ENCODE measurements around the gene MAN2A1.
"Not testable (repeated sequence)": the region's sequence is repeated elsewhere in the genome, so short reads cannot be mapped to it uniquely, and the experiment has no call there.

MAN2A1 gene

DNA sequence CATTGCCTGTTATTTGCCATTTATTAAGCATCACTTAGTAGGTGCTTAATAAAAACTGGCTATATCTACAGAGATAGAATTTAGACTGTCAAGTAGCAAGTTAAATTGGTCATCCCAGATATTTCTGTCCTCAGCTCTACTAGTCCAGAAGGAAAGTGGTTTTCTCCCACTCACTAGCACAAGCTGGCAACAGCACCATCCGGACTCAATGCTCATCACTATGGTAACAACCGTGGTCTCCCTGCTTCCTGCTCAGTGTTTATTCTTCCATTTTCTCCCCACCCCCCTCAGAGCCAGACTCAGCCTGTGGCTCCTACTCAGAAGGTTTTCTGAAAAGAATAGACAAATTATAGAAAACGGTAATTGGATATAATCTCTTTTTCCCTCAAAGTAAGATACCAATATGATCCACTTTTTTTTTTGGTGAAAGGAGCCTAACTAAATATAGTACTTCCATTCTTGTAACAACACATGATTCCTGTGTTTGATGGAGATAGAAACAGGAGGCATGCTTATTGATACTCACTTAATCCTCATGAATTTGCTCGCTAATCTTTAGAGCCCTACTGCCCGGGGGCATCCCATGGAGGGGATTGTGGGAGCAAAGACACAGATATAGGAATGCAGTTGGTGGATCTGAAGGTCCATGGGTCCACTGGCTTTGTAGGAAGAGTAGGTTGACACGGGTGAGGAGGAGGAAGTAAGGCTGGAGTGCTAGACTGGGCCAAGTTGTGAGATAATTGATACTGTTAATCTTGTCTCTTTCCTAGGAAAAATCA is 191.4 kb downstream of the MAN2A1 start:
- Mint-ChIP-seq H3K4me1 (ENCODE audit: low read depth) (peaks cover 22% of the 10 kb centered on the region), H3K27me3 (ENCODE audit: low read depth) (no peaks in the 10 kb centered on the region), H3K36me3 (ENCODE audit: low read depth) (peaks cover 3% of the 10 kb centered on the region), H3K27ac (no peak overlapping the region), H3K9me3 (peaks cover 8% of the 10 kb centered on the region), H3K4me3 (no peak overlapping the region)

DNA sequence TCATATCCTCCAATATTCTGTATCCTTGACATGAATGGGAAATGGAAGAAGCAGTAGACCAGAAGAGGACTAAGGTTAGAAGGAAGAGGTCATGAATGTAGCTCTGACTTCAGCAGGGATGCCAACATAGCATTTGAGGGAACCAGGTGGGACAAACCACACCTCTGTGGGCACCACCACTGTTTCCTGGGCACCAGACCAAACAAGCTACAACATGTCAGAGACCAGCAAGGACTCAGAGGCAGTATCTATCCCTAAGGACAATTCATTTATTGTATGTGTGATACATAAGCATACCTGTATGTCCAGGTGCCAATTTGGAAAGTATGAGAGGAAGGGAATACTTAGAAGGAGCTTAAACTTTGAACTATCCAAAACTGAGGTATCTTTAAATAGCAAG is 192.8 kb downstream of the MAN2A1 start:
- Mint-ChIP-seq H3K9me3 (peaks cover 8% of the 10 kb centered on the region), H3K27ac (no peak overlapping the region), H3K36me3 (ENCODE audit: low read depth) (peaks cover 3% of the 10 kb centered on the region), H3K27me3 (ENCODE audit: low read depth) (no peaks in the 10 kb centered on the region), H3K4me1 (ENCODE audit: low read depth) (peaks cover 13% of the 10 kb centered on the region), H3K4me3 (no peak overlapping the region)

DNA sequence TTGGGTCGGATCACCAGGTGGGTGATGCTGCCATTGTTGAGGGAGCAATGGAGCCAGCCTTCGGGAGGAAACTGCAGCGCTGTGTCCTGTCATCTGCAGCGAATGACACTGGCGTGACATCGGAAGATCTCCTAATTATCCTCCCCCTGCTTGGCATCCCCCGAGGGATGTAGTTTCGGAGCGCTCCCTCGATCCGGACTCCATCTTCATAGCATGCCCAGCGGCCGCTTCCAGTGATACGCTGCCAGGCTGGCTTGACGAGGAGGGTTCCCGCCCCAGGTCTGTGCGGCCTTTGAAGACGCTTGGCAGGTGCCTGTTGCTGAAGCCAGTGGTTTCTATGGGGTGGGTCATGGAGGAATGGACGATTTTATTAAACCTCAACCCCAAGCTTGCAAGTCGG is 194.9 kb downstream of the MAN2A1 start:
- Mint-ChIP-seq H3K27ac (no peak overlapping the region), H3K9me3 (peaks cover 8% of the 10 kb centered on the region), H3K4me3 (no peak overlapping the region), H3K4me1 (ENCODE audit: low read depth) (peaks cover 13% of the 10 kb centered on the region), H3K36me3 (ENCODE audit: low read depth) (peaks cover 3% of the 10 kb centered on the region), H3K27me3 (ENCODE audit: low read depth) (no peaks in the 10 kb centered on the region)

DNA sequence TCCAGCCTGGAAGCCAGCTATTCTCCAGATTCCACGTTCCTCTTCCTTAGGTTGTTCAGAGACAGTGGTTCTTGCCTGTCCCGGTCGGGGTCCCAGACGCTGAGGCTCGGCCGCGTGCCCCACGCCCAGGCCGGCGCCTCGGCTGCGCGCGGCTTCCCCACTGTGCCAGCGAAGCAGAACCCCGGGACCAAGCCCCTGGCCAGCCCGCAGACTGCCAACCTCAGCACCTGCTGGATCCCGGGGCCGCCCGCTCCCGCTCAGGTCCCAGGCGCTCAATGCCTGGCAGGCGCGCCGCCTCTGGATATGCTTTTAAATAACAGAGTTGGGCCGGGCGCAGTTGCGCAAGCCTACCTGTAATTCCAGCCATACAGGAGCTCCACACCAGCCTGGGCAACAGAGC is 195.5 kb downstream of the MAN2A1 start:
- Mint-ChIP-seq H3K36me3 (ENCODE audit: low read depth) (peaks cover 3% of the 10 kb centered on the region), H3K27me3 (ENCODE audit: low read depth) (no peaks in the 10 kb centered on the region), H3K27ac (no peak overlapping the region), H3K4me3 (no peak overlapping the region), H3K4me1 (ENCODE audit: low read depth) (peaks cover 13% of the 10 kb centered on the region), H3K9me3 (peaks cover 8% of the 10 kb centered on the region)

DNA sequence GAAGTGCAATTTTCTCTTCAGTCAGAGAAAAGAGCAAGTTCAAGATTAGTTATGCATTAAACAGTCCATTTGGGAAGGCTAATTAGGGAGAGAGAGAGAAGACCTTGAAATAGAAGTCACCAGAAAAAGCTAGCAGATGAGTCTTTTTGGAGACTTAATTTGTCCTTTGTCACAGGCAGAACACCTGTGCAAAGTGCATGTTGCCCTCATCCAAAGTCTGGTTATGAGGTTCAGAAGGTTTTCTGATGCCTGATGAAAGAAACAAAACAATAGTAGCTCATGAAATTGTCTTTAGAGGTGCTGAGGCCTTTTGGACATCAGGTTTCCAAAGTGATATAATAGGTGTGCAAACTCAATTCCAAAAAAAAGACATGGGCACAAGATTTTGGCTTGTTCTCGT is 199.3 kb downstream of the MAN2A1 start:
- Mint-ChIP-seq H3K4me1 (ENCODE audit: low read depth) (no peaks in the 10 kb centered on the region), H3K27ac (no peak overlapping the region), H3K9me3 (peaks cover 13% of the 10 kb centered on the region), H3K27me3 (ENCODE audit: low read depth) (no peaks in the 10 kb centered on the region), H3K4me3 (no peak overlapping the region), H3K36me3 (ENCODE audit: low read depth) (peaks cover 5% of the 10 kb centered on the region)

DNA sequence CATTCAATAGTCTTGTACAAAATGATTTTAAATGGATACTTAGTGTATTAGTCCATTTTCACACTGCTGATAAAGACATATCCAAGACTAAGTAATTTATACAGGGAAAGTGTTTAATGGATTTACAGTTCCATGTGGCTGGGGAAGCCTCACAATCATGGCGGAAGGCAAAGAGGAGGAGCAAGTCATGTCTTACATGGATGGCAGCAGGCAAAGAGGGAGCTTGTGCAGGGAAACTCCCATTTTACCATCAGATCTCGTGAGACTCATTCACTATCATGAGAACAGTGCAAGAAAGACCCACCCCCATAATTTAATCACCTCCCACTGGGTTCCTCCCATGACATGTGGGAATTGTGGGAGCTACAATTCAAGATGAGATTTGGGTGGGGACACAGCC is 203.5 kb downstream of the MAN2A1 start:
- H3K4me3 Mint-ChIP-seq; H3K4me1 Mint-ChIP-seq (ENCODE audit: low read depth); H3K27me3 Mint-ChIP-seq (ENCODE audit: low read depth); H3K27ac Mint-ChIP-seq; H3K36me3 Mint-ChIP-seq (ENCODE audit: low read depth): not testable (repeated sequence)
- H3K9me3 Mint-ChIP-seq, result peaks cover 13% of the 10 kb centered on the region

DNA sequence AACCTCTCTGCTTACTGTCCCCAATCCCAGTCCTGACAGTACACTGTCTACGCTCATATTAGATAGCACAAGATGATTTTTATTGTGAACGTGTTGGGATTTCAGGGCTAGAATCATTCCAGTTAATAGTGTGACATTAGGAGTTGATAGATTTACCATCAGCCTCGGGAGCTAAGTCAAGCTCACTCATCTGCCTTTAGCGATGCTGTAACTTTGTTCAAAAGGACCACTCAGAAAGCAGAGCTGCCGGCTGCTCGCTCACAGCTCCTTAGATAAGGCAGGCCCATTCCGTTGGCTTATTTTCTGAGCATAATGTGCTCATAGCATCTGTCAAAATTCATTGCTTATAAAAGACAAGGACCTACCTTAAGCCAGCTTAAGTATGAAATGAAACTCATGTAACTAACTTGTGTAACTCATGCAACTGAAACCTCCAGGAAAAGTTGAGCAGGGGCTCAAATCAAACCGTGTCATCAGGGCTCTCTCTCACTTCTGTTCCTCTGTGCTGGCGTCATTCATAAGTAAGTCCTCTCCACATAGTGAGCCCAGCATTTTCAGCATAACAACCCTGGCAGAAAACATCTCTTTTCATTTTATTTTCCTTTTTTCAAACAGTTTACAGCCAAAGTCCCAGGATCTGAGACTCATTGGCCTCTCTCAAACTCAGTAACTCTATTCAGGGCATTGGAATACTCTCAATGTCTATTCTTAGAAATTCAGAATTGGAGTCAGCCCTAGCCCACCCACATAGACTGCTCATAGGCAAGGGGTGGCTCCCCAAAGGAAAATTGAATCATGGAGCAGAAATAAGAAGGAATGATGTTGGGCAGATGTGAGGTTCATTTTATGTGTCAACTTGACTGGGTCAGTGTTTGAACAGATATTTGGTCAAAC is 208.8 kb downstream of the MAN2A1 start:
- Mint-ChIP-seq H3K9me3 (peaks cover 10% of the 10 kb centered on the region), H3K36me3 (ENCODE audit: low read depth) (peaks cover 1% of the 10 kb centered on the region), H3K4me1 (ENCODE audit: low read depth) (peaks cover 7% of the 10 kb centered on the region), H3K4me3 (no peak overlapping the region), H3K27me3 (ENCODE audit: low read depth) (no peaks in the 10 kb centered on the region), H3K27ac (no peak overlapping the region)

DNA sequence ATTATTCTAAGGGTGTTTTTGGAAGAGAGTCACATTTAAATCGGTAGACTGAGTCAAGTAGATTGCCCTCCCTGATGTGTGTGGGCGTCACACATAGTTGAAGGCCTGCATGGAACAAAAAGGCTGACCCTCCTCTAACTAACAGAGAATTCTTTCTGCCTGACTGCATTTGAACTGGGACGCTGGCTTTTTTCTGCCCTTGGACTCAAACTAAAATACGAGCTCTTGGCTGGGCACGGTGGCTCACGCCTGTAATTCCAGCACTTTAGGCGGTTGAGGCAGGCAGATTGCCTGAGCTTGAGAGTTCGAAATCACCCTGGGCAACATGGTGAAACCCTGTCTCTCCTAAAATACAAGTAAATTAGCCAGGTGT is 209.4 kb downstream of the MAN2A1 start:
- no peaks in the 10 kb centered on the region for H3K27me3 Mint-ChIP-seq (ENCODE audit: low read depth)
- no peak overlapping the region for H3K27ac Mint-ChIP-seq
- peaks cover 1% of the 10 kb centered on the region for H3K36me3 Mint-ChIP-seq (ENCODE audit: low read depth)
- peaks cover 10% of the 10 kb centered on the region for H3K9me3 Mint-ChIP-seq
- peaks cover 7% of the 10 kb centered on the region for H3K4me1 Mint-ChIP-seq (ENCODE audit: low read depth)
- no peak overlapping the region for H3K4me3 Mint-ChIP-seq

DNA sequence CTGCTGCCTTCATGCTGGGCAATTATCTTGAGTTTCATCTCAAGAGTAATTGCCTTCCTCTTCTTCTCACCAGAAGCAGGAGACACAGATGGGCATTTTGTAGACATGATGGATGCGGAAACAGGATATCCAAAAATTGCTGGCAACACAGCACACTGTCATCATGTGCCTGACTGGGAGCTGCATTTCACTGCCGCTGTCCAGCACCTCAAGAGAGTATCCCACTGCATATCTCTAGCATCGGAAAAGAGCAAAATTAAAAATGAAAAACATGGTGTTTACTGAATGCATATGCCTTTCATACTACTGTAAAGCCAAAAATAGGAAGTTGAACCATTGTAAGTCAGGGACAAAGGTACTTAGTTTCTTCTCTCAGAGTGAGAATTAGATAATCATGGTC is 210.7 kb downstream of the MAN2A1 start:
- Mint-ChIP-seq H3K27ac (no peak overlapping the region), H3K4me3 (no peak overlapping the region), H3K27me3 (ENCODE audit: low read depth) (no peaks in the 10 kb centered on the region), H3K36me3 (ENCODE audit: low read depth) (peaks cover 1% of the 10 kb centered on the region), H3K4me1 (ENCODE audit: low read depth) (peaks cover 7% of the 10 kb centered on the region), H3K9me3 (peaks cover 10% of the 10 kb centered on the region)

DNA sequence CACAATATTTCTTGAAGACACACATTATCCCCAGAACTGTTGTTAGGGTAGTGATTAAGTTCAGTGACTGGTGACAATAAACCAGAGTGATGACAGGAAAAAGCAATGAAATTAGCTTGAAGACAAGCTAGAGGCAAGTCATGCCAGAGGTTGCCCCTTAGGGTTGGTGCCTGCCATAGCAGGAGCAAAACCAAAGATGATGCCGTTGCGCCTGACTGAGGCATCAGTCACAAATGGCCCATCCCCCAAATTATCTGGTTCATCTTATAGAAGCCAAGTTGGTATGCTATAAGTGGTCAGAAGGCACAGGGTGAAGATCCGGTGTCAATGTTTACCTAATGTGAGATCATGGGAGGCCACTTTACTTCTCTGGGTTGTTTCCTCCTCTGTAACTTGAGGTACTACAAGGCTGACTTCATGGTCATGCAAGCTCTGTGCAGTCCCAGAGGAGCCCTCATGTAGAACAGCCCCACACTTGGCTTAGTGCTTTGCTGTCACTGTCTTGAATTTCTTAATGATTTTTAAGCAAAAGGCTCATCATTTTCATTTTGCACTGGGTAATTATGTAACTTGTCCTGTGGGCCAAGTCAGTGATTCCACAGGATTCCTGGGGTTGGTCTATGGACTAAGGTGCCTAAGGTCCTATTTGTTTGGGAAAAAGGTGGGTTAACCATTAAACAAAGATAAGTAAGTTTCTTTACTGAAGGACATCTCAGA is 211.3 kb downstream of the MAN2A1 start:
- no peaks in the 10 kb centered on the region for H3K27me3 Mint-ChIP-seq (ENCODE audit: low read depth)
- no peak overlapping the region for H3K4me3 Mint-ChIP-seq
- H3K27ac Mint-ChIP-seq, result no peak overlapping the region
- peaks cover 2% of the 10 kb centered on the region for H3K36me3 Mint-ChIP-seq (ENCODE audit: low read depth)
- peaks cover 4% of the 10 kb centered on the region for H3K9me3 Mint-ChIP-seq
- peaks cover 5% of the 10 kb centered on the region for H3K4me1 Mint-ChIP-seq (ENCODE audit: low read depth)

DNA sequence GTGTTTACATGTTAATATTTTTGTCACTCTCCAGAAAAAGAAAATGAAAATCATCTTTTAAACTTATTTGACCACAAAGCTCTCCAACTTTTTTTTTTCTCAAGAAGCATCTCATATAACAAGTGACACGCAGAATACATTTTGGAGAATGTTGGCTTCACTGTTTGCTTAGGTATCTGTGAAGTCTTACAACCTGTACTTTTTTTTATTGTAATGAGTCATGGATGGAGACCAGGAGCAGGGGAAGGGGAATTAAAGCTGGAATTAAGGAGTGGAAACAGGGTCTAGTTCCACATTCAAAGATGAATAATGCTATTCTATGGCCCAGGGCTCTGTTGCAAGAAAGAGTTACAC is 211.9 kb downstream of the MAN2A1 start:
- Mint-ChIP-seq H3K9me3 (peaks cover 4% of the 10 kb centered on the region), H3K27ac (no peak overlapping the region), H3K4me3 (no peak overlapping the region), H3K4me1 (ENCODE audit: low read depth) (peaks cover 5% of the 10 kb centered on the region), H3K36me3 (ENCODE audit: low read depth) (peaks cover 2% of the 10 kb centered on the region), H3K27me3 (ENCODE audit: low read depth) (no peaks in the 10 kb centered on the region)

DNA sequence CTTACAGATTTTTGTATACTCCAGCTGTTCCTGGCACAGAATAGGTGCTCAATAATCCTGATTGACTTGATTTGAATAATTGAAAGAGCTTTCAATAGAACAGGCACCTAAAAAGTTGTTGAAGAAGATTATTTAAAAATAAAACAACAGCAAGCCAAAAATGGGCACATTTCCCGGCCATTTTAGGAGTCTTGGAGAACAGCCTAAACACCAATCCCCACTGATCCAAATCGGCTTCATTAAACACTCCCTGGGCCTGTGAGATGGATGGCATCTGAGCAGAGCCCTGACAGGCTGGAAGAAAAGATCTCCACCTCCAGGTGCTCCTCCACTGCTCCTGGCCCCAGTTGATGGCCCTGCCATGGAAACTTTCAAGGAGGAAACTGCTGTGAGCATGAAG is 213.3 kb downstream of the MAN2A1 start:
- Mint-ChIP-seq H3K36me3 (ENCODE audit: low read depth) (peaks cover 2% of the 10 kb centered on the region), H3K27me3 (ENCODE audit: low read depth) (no peaks in the 10 kb centered on the region), H3K4me1 (ENCODE audit: low read depth) (peaks cover 5% of the 10 kb centered on the region), H3K9me3 (peaks cover 11% of the 10 kb centered on the region), H3K27ac (no peak overlapping the region), H3K4me3 (no peak overlapping the region)

DNA sequence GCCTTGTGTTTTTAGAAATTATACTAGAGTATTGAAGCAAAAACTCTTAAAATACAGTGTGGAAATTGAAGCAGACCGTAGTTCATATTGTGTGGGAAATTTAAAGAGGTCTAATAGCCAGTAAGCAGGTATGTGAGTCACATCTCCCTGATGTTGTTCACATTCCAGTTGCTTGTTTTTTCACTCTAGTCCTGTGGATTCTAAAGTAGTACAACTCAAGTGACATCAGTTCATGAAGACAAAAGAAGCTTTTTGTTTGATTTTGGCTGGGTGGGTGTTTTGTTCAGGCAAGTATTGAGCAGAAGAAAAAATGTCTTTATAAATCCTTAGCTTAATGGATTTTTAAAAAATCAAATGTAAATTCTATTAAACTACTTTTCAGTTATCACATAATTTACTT is 216.2 kb downstream of the MAN2A1 start:
- H3K4me1 Mint-ChIP-seq (ENCODE audit: low read depth), result peaks cover 2% of the 10 kb centered on the region
- H3K36me3 Mint-ChIP-seq (ENCODE audit: low read depth), result peaks cover 2% of the 10 kb centered on the region
- H3K27ac Mint-ChIP-seq, result no peak overlapping the region
- peaks cover 11% of the 10 kb centered on the region for H3K9me3 Mint-ChIP-seq
- H3K27me3 Mint-ChIP-seq (ENCODE audit: low read depth), result no peaks in the 10 kb centered on the region
- no peak overlapping the region for H3K4me3 Mint-ChIP-seq

DNA sequence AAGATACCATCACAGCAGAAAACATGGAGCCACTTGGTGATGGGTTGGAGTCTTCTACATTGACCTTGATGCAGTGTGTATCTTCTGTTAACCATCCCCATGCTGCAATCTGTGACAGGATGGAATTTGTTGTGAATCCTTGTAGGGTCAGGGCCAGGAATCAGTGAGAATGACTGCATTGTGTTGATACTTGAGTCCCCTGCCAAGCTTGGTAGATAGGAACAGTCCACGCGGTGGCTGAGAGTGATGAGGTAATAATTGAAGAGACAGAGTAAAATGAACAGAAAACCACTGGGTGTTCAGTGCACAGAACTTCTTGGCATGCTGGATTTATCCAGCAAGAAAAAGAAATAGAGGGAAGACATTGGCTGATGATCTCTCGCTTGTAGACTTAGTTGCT is 217.5 kb downstream of the MAN2A1 start:
- H3K4me1 Mint-ChIP-seq (ENCODE audit: low read depth), result peaks cover 2% of the 10 kb centered on the region
- H3K36me3 Mint-ChIP-seq (ENCODE audit: low read depth), result peaks cover 1% of the 10 kb centered on the region
- H3K4me3 Mint-ChIP-seq, result no peak overlapping the region
- H3K27ac Mint-ChIP-seq, result no peak overlapping the region
- no peaks in the 10 kb centered on the region for H3K27me3 Mint-ChIP-seq (ENCODE audit: low read depth)
- H3K9me3 Mint-ChIP-seq, result peaks cover 9% of the 10 kb centered on the region

DNA sequence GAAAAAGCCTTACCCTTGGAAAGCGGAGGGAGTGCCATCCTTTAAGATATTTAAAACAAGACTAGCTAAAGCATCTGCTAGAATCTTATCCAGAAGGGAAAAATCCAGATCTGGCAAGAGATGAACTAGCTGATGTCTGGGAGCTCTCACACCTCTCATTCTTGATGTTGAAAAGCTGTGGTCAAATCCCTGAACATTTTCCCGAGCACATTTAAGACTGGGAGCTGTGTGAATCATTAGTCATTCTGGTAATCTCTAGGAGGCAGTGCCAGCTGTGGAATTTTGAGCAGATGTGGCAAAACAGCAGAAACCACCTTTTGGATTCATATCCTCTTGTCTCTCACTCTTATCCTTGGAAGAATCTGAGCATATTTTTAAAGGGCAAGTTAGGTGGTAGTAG is 218.0 kb downstream of the MAN2A1 start:
- Mint-ChIP-seq H3K27ac (no peak overlapping the region), H3K4me1 (ENCODE audit: low read depth) (peaks cover 2% of the 10 kb centered on the region), H3K36me3 (ENCODE audit: low read depth) (peaks cover 1% of the 10 kb centered on the region), H3K27me3 (ENCODE audit: low read depth) (no peaks in the 10 kb centered on the region), H3K9me3 (peaks cover 6% of the 10 kb centered on the region), H3K4me3 (no peak overlapping the region)
